ENCODE measurements around the gene FHIT.

- TF ChIP-seq, protein P1, sequence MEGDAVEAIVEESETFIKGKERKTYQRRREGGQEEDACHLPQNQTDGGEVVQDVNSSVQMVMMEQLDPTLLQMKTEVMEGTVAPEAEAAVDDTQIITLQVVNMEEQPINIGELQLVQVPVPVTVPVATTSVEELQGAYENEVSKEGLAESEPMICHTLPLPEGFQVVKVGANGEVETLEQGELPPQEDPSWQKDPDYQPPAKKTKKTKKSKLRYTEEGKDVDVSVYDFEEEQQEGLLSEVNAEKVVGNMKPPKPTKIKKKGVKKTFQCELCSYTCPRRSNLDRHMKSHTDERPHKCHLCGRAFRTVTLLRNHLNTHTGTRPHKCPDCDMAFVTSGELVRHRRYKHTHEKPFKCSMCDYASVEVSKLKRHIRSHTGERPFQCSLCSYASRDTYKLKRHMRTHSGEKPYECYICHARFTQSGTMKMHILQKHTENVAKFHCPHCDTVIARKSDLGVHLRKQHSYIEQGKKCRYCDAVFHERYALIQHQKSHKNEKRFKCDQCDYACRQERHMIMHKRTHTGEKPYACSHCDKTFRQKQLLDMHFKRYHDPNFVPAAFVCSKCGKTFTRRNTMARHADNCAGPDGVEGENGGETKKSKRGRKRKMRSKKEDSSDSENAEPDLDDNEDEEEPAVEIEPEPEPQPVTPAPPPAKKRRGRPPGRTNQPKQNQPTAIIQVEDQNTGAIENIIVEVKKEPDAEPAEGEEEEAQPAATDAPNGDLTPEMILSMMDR (IDR thresholded peaks at IDR 0.05; ENCODE audit: insufficient read depth, low read length, poor library complexity, severe bottlenecking) = no peak
- TF ChIP-seq EZH2phosphoT487 (conservative IDR thresholded peaks at IDR 0.05; ENCODE audit: low read length) = no peak
Measured at GRCh38 chr3:59708202-59708601, 1543.0 kb downstream of the FHIT start.
